ENCODE data around the gene CLDN14.
A peak's percentile ranks its signal among the peaks of the same experiment; 100 is the strongest.

CLDN14 gene

DNA sequence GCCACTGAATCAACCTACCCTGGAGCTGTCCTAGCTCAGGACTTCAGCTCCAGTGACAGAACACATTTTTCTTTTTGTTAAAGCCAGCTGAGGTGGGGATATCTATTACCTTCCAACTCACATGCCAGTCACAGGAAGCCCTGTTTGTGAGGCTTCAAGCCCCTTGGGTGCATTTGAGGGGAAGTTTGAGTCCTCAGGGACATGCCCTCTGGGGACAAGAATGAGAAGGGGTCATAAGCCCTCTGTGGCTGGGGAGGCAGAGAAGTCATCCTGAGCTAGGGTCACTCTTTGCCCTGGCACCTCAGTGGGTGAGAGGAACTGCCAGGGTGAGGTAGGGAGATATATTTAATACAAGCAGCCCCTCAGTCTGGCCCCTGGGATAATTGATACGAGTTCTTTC is 33.5 kb upstream of the CLDN14 start:
- Histone ChIP-seq H4K20me1 (ENCODE audit: insufficient read depth, low read length) (no peaks in the 10 kb centered on the region), H3K4me3 (ENCODE audit: low read length) (no peak overlapping the region), H3K9me2 (replicated peaks; ENCODE audit: insufficient read depth, low read length) (no peaks in the 10 kb centered on the region), H2AFZ (ENCODE audit: low read length) (no peak overlapping the region), H3K4me1 (ENCODE audit: low read length) (peaks cover 25% of the 10 kb centered on the region), H3K79me2 (ENCODE audit: low read length) (no peaks in the 10 kb centered on the region), H3K4me2 (ENCODE audit: low read depth, low read length) (no peak overlapping the region), H3K36me3 (replicated peaks; ENCODE audit: insufficient read depth, low read length) (no peaks in the 10 kb centered on the region), H3K9me3 (replicated peaks; ENCODE audit: insufficient read depth, low read length) (no peaks in the 10 kb centered on the region), H3F3A (ENCODE audit: insufficient read depth, low read length) (no peaks in the 10 kb centered on the region; the same call in 1 of the 2 replicates), H3K27ac (ENCODE audit: low read length) (no peak overlapping the region), H3K27me3 (replicated peaks; ENCODE audit: insufficient read depth, low read length) (no peaks in the 10 kb centered on the region), H3K9ac (ENCODE audit: low read length) (no peak overlapping the region)
- no peak for DNase-seq
- TF ChIP-seq CTCF (IDR thresholded peaks at IDR 0.05; ENCODE audit: low read length) = no peak
- TF ChIP-seq EZH2phosphoT487 (IDR thresholded peaks at IDR 0.05; ENCODE audit: low read length) = no peak
- no peak for TF ChIP-seq EZH2 (optimal IDR thresholded peaks at IDR 0.05; ENCODE audit: low read depth, low read length)

GRCh38 chr21:36512971-36513370 is 33.0 kb upstream of the CLDN14 start:
- Histone ChIP-seq H3K4me1 (ENCODE audit: low read length) (peaks cover 25% of the 10 kb centered on the region), H4K20me1 (ENCODE audit: insufficient read depth, low read length) (no peaks in the 10 kb centered on the region), H3K27ac (ENCODE audit: low read length) (no peak overlapping the region), H3K9me2 (replicated peaks; ENCODE audit: insufficient read depth, low read length) (no peaks in the 10 kb centered on the region), H3K9ac (ENCODE audit: low read length) (no peak overlapping the region), H3K79me2 (ENCODE audit: low read length) (no peaks in the 10 kb centered on the region), H3K9me3 (replicated peaks; ENCODE audit: insufficient read depth, low read length) (no peaks in the 10 kb centered on the region), H3K36me3 (replicated peaks; ENCODE audit: insufficient read depth, low read length) (no peaks in the 10 kb centered on the region), H3K27me3 (replicated peaks; ENCODE audit: insufficient read depth, low read length) (no peaks in the 10 kb centered on the region), H3F3A (ENCODE audit: insufficient read depth, low read length) (no peaks in the 10 kb centered on the region; the same call in 1 of the 2 replicates), H2AFZ (ENCODE audit: low read length) (no peak overlapping the region), H3K4me2 (ENCODE audit: low read depth, low read length) (no peak overlapping the region), H3K4me3 (ENCODE audit: low read length) (no peak overlapping the region)
- TF ChIP-seq CTCF (IDR thresholded peaks at IDR 0.05; ENCODE audit: low read length) (no peak), EZH2 (optimal IDR thresholded peaks at IDR 0.05; ENCODE audit: low read depth, low read length) (no peak), EZH2phosphoT487 (IDR thresholded peaks at IDR 0.05; ENCODE audit: low read length) (no peak)
- DNase-seq = no peak

- H4K20me1 ChIP-seq (ENCODE audit: insufficient read depth, low read length) = no peaks in the 10 kb centered on the region
- H2AFZ ChIP-seq (ENCODE audit: low read length) = no peak overlapping the region
- no peaks in the 10 kb centered on the region for H3K9me3 ChIP-seq (replicated peaks; ENCODE audit: insufficient read depth, low read length)
- no peak overlapping the region for H3K4me3 ChIP-seq (ENCODE audit: low read length)
- H3F3A ChIP-seq (ENCODE audit: insufficient read depth, low read length) = no peaks in the 10 kb centered on the region; the same call in 1 of the 2 replicates
- H3K9ac ChIP-seq (ENCODE audit: low read length) = no peak overlapping the region
- DNase-seq = peak; percentile 39
- peaks cover 25% of the 10 kb centered on the region for H3K4me1 ChIP-seq (ENCODE audit: low read length)
- H3K36me3 ChIP-seq (replicated peaks; ENCODE audit: insufficient read depth, low read length) = no peaks in the 10 kb centered on the region
- no peaks in the 10 kb centered on the region for H3K27me3 ChIP-seq (replicated peaks; ENCODE audit: insufficient read depth, low read length)
- TF ChIP-seq CTCF (IDR thresholded peaks at IDR 0.05; ENCODE audit: low read length) (no peak), EZH2 (optimal IDR thresholded peaks at IDR 0.05; ENCODE audit: low read depth, low read length) (no peak), EZH2phosphoT487 (IDR thresholded peaks at IDR 0.05; ENCODE audit: low read length) (no peak)
- no peaks in the 10 kb centered on the region for H3K9me2 ChIP-seq (replicated peaks; ENCODE audit: insufficient read depth, low read length)
- no peak overlapping the region for H3K4me2 ChIP-seq (ENCODE audit: low read depth, low read length)
- no peak overlapping the region for H3K27ac ChIP-seq (ENCODE audit: low read length)
- no peaks in the 10 kb centered on the region for H3K79me2 ChIP-seq (ENCODE audit: low read length)
Measured at GRCh38 chr21:36511484-36512220, 31.7 kb upstream of the CLDN14 start.
